Central memory CD4-positive, alpha-beta T cell (primary cell): ENCODE data around the gene DLG2.

ENCODE experiments used
- DNase-seq: peaks from one replicate; pipeline ENCODE4 v3.0.0; 2022

The DLG2 gene

DNA sequence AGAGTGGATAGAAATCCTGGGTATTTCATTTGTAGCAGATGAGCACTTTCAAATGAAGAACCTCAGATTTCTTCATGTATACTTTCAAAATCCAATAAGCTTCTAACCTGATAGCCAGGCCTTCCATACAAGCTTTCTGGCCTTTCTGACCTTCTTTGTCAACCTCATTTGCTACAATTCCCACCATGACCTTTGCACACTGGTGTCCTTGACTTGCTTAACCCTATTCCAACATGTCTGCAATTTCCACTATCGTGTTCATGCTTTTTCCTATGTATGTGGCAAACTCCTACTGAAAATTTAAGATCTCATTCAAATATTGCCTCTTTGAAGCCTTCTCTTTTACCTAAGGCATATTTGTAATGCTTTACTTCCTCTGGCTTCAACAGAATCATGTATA is 2098.9 kb downstream of the DLG2 start:
- DNase-seq, result no peak

DNA sequence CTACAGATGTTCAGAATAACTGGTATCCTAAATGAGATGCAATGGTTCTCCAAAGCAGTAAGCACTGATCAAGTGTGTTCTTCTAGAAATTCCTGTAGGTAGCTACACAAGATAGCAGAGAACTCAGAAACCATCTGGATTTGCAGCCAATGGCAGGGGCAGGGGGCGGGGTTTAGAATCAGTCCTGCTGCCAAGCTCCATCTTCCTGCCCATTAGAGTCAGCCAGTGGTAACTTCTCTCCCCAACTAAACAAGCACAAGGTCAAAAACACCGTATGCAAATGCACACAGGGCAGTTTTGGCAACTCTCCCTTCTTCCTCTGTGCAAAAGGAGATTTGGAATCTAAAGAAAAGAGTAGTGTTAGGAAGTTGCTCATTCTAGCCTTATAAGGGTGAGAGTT is 2103.5 kb downstream of the DLG2 start:
- DNase-seq, result no peak

DNA sequence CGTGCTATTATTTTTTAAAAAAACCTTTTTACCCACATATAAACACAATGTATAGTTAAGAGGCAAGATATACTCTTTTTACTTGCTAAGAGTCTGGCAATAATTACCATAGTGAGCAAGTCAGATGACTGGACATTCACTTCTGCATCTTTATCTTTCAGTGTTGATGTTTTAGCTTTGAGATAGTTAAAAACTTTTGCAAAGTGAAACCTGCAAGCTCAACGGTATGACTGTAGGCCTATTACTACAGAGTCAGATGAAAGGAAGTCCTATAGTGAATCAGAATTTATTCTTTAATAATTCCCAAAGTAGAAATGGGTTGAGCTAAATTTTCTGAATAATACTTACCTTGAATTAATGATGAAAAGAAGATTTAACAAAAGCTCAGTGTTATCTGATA is 2104.2 kb downstream of the DLG2 start:
- no peak for DNase-seq

DNA sequence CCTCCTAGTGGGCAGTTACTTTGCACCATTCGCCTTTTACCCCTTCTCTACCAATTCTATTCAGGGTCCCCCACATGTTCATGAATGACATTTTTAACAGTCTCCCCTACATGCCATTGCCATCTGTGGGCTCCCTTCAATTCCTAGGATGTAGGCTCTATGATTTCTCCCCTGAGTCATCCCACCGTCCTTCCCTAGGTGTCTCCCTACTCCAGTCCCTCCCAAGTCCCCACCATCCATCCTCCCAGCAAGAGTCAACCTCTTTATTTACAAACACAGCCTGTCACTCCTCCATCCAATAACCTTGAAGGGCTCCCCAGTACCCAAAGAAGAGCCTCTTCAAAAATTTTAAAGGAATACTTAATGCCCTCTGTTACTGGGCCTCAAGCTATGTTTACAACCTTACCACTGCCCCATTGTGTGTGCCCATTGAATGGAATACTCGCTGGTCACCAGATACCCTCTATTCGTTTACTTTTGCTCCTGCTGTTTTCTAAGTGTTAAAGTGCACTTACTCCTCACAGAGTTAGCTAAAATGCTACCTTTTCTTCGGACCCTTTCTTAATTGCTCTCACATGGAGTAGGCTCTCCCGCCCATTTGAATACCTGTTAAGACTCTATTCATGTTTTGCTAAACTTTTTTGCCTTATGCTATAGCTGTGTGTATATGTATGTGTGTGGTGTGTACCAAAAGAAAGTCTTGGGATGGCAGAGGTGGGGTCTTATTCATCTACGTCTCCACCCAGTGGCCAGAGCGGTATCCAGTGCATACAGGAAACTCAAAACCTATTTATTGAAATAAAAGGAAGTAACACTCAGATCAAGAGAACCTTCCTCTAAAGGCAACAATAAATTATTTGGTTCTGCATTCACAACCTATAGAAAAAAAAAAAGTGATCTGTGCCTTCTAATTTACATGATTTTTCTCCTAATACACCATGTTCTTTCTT is 2105.2 kb downstream of the DLG2 start:
- DNase-seq, result no peak

DNA sequence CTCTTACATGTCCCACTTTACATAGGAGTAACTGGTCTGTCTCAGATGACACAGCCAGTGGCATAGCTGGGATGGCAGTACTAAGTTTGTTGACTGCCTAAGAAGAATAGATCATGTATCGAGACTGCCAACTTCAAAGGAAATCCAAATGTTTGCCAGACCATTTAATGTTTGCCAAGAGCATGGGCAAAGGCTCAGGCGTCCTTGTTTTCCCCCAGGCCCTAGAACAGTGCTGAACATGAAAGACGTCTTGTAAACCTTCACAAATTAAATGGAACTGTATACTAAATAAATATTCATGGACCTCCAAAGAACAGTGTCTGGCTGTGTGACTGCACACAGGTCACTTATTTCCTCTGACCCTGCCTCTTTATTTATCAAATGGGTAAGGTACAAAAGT is 2106.3 kb downstream of the DLG2 start:
- DNase-seq, result no peak

DNA sequence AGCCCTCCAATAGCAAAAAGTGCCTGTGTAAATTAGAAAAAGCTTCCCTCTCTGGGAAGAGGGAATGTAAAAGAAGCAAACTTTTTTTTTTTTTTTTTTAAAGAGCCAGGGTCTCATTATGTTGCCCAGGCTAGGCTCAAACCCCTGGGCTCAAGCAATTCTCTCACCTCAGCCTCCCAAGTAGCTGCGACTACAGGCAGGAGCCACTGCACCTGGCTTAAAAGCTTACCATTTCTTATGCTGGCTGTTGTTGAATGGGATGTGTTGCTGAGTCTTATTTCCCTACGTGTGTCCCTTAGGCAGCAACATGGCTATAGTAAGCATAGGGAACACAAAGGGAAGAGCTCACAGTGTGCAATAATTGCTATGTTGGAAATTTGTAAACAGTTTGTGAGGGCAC is 2115.5 kb downstream of the DLG2 start:
- DNase-seq, result no peak

DNA sequence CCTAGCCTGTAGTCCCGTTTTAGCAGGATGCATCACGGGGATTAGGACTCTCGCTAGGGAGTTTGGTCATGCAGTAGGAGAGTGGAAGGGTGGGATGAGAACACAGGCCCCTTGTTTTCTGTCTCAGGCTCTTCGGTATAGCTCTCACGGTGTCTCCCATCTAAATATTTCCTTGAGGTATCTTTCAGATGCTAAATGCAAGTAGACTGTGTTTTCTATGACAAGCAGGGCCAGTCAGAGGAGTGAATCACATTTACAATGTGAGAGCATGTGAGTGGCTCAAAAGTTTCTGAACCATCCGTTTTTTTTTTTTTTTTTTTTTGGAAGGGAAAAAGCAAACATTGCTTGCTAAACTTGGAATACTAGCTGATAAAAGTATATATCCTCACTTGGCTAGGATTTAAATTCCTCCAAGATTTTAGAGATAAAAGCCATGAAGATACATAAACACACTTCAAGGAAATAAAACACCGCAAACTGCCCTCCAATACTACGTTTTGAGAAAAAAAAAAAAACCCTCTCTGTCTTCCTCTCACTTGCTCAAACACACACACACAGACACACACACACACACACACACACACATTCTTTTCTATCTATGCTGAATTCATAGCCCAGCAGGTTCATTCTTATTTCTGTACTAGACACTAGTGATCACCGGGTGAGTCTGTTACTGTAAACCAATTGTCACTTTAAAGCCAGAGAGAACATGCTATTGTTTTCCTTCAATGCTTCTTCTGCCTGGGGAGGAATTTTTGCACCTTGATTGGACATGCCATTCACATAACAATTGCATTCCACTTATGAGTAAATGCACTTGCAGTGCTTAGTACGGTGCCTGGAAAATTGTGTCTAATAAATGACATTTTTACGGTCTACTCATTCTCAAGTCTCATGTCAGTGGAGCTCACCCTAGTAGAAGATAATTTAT is 2116.3 kb downstream of the DLG2 start:
- DNase-seq, result no peak

DNA sequence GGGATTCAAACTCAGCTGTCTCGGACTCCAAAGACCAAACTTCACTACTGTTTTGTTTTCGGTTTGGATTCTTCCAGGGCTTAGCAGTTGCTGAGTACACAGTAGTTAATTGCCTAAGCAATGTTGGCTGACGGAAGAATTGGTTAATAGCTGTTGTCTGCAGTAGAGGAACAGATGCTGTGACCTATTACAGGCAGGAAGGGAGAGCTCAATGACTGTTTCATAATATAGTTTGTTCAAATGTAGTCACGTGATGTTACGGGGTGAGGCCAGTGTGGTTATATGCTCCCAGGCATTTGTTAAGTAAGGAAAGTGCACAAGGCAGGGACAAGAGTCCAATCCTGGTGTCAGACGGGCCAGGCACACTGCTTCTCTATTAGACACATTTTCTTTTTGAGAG is 2118.3 kb downstream of the DLG2 start:
- no peak for DNase-seq

DNA sequence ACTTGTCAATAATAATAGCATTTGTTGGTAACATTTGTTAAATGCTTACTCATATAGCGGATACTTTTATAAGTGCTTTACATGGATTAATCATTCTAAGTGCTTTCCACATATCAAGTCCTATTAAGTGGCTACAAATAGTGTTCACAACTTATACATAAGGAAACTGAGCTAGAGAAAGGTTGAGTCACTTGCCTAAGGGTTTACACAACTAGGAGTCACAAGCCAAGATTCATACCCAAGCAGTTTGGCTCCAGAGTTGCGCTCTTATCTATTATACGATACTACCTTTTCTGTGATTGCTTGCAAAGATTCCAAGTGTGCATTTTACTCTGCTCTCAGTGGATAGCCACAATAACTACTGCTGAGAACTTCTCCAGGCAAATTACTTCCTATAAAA is 2125.1 kb downstream of the DLG2 start:
- no peak for DNase-seq

DNA sequence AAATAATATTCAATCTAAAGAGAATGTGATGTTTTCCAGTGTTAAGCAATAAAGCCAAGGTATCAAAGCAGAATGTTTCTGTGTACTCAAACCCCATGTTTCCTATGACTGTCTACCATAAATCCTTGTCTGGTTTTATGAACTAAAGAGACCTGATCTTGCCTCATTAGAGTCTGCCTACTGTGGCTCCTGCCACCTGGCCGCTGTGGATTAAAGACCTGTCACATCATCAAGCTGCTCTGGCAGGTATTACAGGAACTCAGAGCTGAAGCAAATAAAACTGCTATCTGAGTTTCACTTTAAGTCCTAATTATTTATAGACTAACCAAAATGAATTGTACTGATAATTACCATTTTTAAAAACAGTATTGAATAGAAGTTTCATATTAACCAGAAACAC is 2133.2 kb downstream of the DLG2 start:
- DNase-seq, result no peak

DNA sequence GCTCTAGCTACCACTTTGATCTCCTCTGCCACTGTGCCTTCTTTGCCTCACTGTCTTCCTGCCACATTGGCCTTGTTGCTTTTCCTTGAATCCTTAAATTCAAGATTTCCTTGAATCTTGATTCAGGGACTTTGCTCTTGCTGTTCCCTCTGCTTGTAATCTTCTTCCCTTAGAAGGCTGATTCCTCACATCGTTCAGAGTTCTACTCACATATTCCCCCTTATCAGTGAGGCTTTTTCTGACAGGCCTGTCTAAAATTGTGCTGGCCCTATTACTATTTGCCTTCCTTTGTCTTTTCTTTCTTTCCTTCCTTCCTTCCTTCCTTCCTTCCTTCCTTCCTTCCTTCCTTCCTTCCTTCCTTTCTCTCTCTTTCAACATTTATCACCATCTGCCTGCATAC is 2134.1 kb downstream of the DLG2 start:
- DNase-seq, result no peak

DNA sequence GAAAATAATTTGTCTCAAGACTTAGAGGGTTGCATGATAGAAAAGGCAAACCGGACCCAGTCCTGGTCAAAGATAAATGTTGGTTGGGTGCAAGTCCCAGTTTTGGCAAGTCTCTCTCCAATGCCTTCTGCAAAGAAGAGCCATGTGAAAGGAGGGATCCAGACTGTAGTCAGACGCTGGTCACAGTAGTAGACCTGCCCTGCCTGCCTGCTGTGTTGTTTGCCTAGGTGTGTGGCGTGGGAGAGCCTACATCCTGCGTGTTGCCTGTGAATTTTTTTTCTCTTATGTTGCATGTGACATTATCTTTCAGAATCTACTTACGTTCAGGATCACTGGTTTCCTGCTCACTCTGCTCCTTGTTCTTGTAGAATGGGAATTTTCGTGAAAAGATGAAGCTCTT is 2143.3 kb downstream of the DLG2 start:
- no peak for DNase-seq

DNA sequence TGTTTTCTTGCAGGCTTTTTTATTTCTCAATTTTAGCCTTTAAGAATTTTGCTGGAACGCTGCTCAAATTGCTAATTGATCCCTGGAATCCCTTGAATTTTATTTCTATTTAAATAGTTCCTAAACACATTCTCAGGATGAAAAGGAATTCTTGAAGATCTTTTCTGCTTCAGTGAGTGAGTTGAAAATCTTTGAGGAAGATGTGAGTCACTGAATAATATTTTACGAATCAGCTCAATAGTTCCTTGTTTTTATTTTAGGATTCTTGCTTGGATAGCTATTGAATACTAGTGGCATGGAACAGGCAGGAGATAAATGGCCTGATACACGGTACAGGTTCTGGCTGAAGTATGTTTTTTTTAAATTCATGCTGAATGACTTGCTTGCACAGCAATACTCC is 2146.3 kb downstream of the DLG2 start:
- DNase-seq, result no peak

DNA sequence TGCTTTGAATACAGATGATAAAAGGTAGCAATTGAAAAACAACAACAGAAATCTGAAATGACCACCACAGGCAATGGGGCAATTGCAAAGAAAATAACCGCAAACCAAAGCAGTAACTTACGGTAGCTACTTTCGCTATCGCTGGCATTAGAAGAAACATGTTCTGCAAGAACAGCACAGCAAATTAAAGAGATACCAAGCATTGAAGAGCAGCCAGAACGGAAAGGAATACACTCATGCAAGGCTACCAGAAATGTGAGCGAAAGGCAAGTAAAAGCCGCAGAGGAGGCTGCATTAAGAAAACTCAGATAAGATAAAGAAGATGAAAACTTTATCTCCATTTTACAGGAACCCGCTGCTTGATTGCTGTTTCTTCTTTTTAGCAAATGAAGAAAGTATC is 2146.9 kb downstream of the DLG2 start:
- DNase-seq, result no peak

DNA sequence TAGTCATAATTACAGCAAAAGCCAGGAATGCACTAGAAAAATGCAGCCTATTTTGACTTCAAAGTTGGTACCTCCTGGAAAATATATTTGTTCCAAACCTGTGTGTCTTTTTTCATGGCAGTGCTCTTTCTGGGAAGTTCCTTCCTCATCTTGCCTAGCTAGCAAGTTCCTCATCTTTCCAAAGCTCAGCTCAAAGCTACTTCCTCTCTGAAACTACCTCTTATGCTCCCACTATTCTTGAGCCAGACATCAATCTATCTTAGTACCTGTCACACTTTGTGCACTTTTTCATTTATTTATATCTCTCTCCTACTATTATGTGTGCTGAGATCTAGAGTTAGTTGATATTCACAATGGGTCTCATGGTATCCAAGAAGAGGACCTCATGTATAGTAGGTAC is 2149.4 kb downstream of the DLG2 start:
- no peak for DNase-seq

DNA sequence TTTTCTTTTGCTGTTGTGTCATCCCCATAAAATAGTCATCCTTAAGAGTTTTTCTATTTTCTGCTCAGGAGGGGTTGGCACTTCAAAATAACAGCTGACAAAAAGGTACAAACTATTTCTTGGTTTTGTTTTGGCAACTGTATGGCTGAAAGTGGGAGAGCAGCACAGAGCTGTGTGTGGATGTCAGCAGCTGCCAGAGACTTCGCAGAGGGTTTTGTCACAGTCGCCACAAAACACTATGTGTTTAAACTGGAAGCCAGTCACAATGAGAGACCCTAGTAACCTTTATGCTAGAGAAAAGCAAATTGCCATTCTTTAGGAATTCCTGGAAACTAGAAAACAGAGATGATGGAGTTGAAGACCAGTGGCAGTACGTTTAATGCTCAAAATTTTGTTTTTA is 2151.4 kb downstream of the DLG2 start:
- no peak for DNase-seq

DNA sequence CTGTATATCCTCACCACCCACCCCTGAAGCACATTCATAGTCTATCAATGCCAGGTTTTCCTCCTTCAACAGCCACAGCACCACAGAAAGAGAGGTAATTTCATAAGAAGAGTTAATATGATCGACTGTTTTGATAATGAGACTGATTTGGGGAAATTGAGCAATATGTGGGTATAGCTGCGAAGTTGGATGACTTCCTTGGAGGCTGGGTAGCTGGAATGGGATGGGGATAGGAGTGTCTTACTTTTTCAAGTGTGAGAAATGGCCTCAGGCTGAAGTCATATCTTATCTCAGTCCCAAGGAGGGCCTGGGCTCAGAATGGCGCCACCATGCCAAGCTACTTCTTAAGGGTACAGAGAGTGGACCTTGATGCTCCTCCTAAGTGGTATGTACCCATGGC is 2153.4 kb downstream of the DLG2 start:
- DNase-seq, result no peak

DNA sequence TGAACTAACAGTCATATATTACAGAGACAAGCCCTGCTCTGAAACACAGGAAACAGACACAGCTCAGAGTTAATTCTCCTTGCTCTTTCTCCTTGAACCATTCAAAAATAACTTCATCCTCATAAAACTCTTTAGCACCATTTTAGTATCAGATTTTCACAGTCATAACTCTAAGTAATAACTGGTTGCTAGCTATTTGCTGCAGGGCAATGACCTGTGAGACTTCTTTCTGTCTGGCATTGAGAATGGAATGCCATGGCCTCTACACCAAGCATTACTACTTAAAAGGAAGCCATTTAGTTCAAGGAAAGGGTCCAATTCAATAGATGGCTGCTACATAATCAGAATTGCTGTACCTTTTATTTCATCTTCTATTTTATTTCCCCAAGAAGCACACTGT is 2154.3 kb downstream of the DLG2 start:
- no peak for DNase-seq

DNA sequence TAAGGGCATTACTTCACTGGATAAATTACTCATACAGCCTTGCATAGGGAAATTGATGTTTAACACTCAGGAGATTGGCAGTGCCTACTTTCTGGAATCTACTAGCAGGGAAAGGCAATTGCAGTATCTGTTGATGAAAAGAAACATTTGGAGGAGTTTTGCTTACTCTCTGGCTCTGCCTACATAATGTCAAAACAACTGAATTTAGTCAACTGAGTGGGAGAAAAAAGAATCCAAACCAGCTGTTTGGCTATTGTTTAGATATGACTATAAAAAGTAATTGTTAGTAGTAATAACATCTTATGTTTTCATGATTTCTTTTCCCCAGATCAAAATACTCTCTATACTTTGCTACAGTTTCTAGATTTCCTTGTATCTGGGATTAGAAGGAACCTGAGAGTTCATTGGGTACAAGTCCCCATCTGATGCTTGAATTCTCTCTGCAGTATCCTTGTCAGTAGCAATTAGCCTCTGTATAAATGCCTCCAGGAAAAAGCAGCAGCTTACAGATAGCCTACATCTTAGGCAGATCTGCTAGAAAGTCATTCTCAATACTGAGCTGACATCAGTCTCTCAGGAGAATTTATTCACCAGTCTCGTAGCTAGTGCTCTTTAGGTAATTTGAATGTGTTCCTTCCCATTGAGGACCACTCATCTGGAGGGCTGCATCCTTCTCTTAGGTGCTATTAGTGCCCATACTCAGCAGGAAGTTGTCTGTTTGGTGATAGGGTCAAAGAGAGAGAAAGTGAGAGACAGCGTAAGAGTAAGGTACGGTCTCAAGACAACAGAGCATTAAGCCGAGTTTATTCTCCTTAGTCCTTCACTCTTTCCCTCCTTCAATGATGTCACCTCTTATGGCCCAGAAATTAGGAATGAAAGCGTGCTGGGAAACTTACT is 2155.1 kb downstream of the DLG2 start:
- DNase-seq, result no peak

DNA sequence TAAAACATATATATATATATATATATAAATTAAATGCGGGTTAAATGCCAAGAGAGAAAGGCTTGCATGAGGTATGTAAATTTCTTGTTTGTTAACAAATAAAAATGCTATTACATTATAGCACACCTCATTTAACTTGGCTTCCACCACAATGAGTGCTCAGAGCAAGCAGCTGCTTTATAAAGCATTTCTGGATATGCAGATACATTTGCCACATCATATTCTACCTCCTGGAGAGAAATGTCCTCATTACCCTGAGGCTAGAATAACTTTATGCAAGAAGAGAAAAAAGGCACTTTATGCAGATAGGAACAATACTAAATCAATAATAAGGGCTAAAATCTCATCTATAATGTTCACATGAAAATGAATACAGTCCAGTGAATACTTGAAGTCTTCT is 2159.3 kb downstream of the DLG2 start:
- DNase-seq, result no peak

DNA sequence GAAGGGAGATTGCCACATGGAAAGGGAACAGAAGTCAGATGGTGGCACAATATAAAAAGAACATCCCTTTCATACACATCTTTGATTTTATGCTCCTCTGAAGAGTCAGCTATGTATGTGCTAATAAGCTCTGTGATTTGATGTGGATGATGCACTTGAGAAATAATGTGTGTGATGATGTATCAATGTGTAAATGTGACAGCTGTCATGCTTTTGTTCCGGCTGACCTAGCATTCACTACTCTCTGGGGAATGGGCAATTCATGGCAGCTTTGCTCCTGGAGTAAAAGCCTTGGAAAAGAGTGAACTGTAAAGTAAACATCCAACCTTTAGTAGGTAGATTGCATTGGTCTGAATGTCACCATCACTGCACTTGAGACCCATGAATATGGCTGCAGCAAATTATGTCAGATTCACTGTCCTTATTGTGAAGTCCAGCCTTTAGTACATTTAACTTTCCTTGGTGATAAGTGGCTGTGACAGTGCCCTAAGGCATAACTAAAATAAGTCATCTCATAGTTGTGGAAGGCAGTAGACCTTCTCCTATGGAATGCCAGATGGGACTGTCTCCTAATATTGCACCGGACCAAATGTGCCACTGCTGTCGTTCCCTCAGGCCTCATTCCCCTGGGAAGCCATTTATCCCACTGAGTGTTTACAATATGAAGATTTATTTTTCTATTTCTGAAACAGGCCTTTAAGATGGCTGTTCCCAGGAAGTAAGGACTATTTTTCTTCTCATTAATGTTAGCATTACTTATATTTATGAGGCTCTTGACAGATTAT is 2162.8 kb downstream of the DLG2 start:
- DNase-seq, result no peak

DNA sequence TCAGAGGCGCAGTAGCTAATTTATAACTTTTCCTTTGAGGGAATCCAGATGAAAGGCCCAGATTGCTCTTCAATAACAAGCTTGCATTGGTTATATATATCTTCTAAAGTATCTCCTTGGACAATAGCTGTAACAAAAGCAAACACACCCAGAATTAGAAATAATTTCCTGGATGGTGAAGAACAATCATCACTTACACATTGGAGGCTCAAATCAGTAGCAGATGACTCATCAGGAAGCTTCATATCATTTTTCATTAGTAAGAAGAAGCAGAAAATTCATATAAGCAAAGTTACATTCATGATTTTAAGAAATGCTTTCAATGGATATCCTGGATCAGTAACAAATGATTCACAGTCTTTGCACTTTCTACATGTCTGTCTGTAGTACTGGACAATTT is 2167.3 kb downstream of the DLG2 start:
- no peak for DNase-seq
